HCT116 (cell line): ENCODE data around the gene MYRFL. TPM values are rescaled to one million over a fixed set of nuclear protein-coding genes. Genes with fewer than 3 reads are reported as not detected.

Source experiments
- ATAC-seq: fragments of 200-7000 bp; cut with Tn5 transposase; 2 replicates; pipeline ENCODE4 v1.9.1; 2020; ENCODE audit warnings: mild to moderate bottlenecking, moderate library complexity
- BruUV-seq: library from RNA; stranded (reverse); fragments of 400-500 nt; replicated peaks from 2 replicates; lab custom pipeline; 2021; lab: Mats Ljungman, UMichigan
- CTCF ChIA-PET: fragments of 300-600 bp; sonication (Branson Sonifier 250); formaldehyde crosslinking; loops from one replicate; lab custom pipeline; 2021; ENCODE audit warnings: antibody characterized with exemption; lab: Charles Lee
- POLR2A ChIA-PET: fragments of 300-600, 350-600 bp; sonication (Branson Sonifier 250); formaldehyde crosslinking; loops from one replicate; lab custom pipeline; 2021; ENCODE audit warnings: antibody characterized with exemption; lab: Charles Lee
- RAD21 ChIA-PET, 2 experiments: fragments of 300-600 bp; sonication (Branson Sonifier 250); formaldehyde crosslinking; loops; one replicate each; lab custom pipeline; 2023; ENCODE audit warnings: low total read pairs in 2 of 2; ENCODE audit not compliant: uncharacterized antibody in 2 of 2, unreplicated experiment in 2 of 2, low non-redundant PET in 1 of 2; lab: Charles Lee
- DNase-seq: peaks from one replicate; pipeline ENCODE4 v3.0.0-alpha.2; 2010; ENCODE audit warnings: low read depth, low spot score
- H2AFZ ChIP-seq: fragments of 200-600 bp; shearing (Covaris generic), sonication (generic); 2 replicates; pipeline ENCODE4 v1.6.1; 2017; ENCODE audit warnings: low read depth, mixed run types, mixed read lengths, antibody characterized with exemption, low read length; ENCODE audit not compliant: poor library complexity, severe bottlenecking
- H3K27ac ChIP-seq: 2 replicates; pipeline ENCODE4 v1.5.1; 2012; ENCODE audit warnings: low read depth, low read length
- H3K27me3 ChIP-seq: fragments of 200-600 bp; sonication (generic); 2 replicates; pipeline ENCODE4 v1.6.1; 2016; ENCODE audit warnings: mixed run types, low read length, mixed read lengths; ENCODE audit not compliant: insufficient read depth
- H3K36me3 ChIP-seq, 2 experiments: fragments of 200-500 bp in 1 of 2; fragments of 200-600 bp in 1 of 2; sonication (Bioruptor generic) in 1 of 2; sonication (generic) in 1 of 2; 2 replicates each; pipeline versions ENCODE4 v1.5.1 to v1.6.1; 2014 to 2016; ENCODE audit warnings: low read length in 2 of 2, inconsistent platforms in 1 of 2, mixed read lengths in 1 of 2, mixed run types in 1 of 2; ENCODE audit not compliant: insufficient read depth in 2 of 2, control insufficient read depth in 1 of 2
- H3K4me1 ChIP-seq, 2 experiments: fragments of 200-600 bp in 1 of 2; sonication (generic) in 1 of 2; 2 replicates each; pipeline versions ENCODE4 v1.5.1 to v1.6.1; 2012 to 2017; ENCODE audit warnings: low read length in 2 of 2, inconsistent platforms in 1 of 2, mild to moderate bottlenecking in 1 of 2, mixed read lengths in 1 of 2, mixed run types in 1 of 2, moderate library complexity in 1 of 2; ENCODE audit not compliant: insufficient read depth in 2 of 2, control insufficient read depth in 1 of 2
- H3K4me2 ChIP-seq: fragments of 200-600 bp; sonication (generic); 2 replicates; pipeline ENCODE4 v1.6.1; 2017; ENCODE audit warnings: mixed run types, low read length, mixed read lengths
- H3K4me3 ChIP-seq, 2 experiments: fragments of 200-600 bp in 1 of 2; sonication (generic) in 1 of 2; replicated peaks in 1 of 2; 2 replicates each; pipeline ENCODE4 v1.5.1; 2011 to 2016; ENCODE audit warnings: low read length in 2 of 2, control low read depth in 1 of 2, low read depth in 1 of 2, mild to moderate bottlenecking in 1 of 2, mixed read lengths in 1 of 2, mixed run types in 1 of 2
- H3K79me2 ChIP-seq: fragments of 200-600 bp; sonication (generic); 2 replicates; pipeline ENCODE4 v1.6.1; 2017; ENCODE audit warnings: mild to moderate bottlenecking, mixed run types, low read length, moderate library complexity, mixed read lengths; ENCODE audit not compliant: insufficient read depth
- H3K9ac ChIP-seq: fragments of 200-600 bp; sonication (generic); 2 replicates; pipeline ENCODE4 v1.6.1; 2016; ENCODE audit warnings: low read length, mixed read lengths
- H3K9me2 ChIP-seq: fragments of 200-600 bp; sonication (generic), shearing (Covaris generic); 2 replicates; pipeline ENCODE4 v1.6.1; 2017; ENCODE audit warnings: mixed run types, mild to moderate bottlenecking, moderate library complexity; ENCODE audit not compliant: insufficient read depth
- H3K9me3 ChIP-seq, 2 experiments: fragments of 200-500 bp in 1 of 2; fragments of 200-600 bp in 1 of 2; sonication (Bioruptor generic) in 1 of 2; sonication (generic) in 1 of 2; 2 replicates each; pipeline ENCODE4 v1.6.1; 2014 to 2017; ENCODE audit warnings: low read length in 2 of 2, mixed read lengths in 2 of 2, inconsistent platforms in 1 of 2, low read depth in 1 of 2, mild to moderate bottlenecking in 1 of 2, mixed run types in 1 of 2, moderate library complexity in 1 of 2; ENCODE audit not compliant: control insufficient read depth in 1 of 2, insufficient read depth in 1 of 2
- H4K20me1 ChIP-seq: fragments of 200-600 bp; sonication (generic), shearing (Covaris generic); 2 replicates; pipeline ENCODE4 v1.6.1; 2017; ENCODE audit warnings: mixed run types, mild to moderate bottlenecking, moderate library complexity; ENCODE audit not compliant: insufficient read depth
- CBX3 ChIP-seq: IDR thresholded peaks from 2 replicates; pipeline ENCODE4 v1.6.1; 2012; ENCODE audit warnings: low read depth
- EZH2 ChIP-seq: fragments of 200-600 bp; sonication (generic); IDR thresholded peaks from 2 replicates; pipeline ENCODE4 v1.6.1; 2017; ENCODE audit warnings: antibody characterized with exemption, mixed run types
- EZH2phosphoT487 ChIP-seq: fragments of 200-600 bp; IDR thresholded peaks from 2 replicates; pipeline ENCODE4 v1.6.1; 2018; ENCODE audit warnings: antibody characterized with exemption, borderline replicate concordance
- JUND ChIP-seq: IDR thresholded peaks from 2 replicates; pipeline ENCODE4 v1.6.1; 2012
- POLR2A ChIP-seq: IDR thresholded peaks from 2 replicates; pipeline ENCODE4 v1.7.0; 2011; ENCODE audit warnings: borderline replicate concordance; ENCODE audit not compliant: insufficient read depth, insufficient read length; ENCODE audit errors: extremely low read depth
- SRF ChIP-seq: IDR thresholded peaks from 2 replicates; pipeline ENCODE4 v1.6.1; 2012; ENCODE audit warnings: low read depth
- intact Hi-C: fragments of 100-400 bp; cut with micrococcal nuclease; formaldehyde crosslinking; loops from 2 replicates; pipeline ENCODE4 v1.10.0; 2022
- total RNA-seq: library from RNA; stranded (reverse); gene quantifications from one replicate; pipeline ENCODE4 v1.2.1, GENCODE V29; 2021; ENCODE audit not compliant: unreplicated experiment
- TF ChIP-seq, protein P1 (sequence below): IDR thresholded peaks from 2 replicates; pipeline ENCODE4 v1.6.1; 2011; ENCODE audit warnings: mild to moderate bottlenecking, low read length, moderate library complexity; ENCODE audit not compliant: insufficient replicate concordance; ENCODE audit errors: extremely low read depth

MYRFL gene
- total RNA-seq, 1 experiment from 2014 or later: 0.30 TPM

DNA sequence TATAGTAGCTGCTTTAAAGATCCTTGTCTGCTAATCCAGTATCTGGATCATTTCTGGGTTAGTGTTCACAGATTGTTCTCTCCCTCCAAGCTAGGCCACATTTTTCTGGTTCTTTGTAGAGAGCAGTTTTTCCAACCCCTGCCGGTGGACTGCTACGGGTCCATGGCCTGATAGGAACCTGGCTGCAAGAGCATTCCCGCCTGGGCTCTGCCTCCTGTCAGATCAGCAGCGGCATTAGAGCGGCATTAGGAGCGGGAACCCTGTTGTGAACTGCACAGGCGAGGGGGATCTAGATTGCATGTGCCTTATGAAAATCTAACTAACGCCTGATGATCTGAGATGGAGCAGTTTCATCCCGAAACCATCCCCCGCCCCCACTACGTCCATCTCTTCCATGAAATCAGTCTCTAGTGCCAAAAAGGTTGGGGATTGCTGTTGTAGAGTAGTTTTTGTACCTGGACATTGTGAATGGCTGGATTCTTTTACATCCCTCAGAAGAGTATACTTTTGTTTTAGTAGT is 50.4 kb downstream of the MYRFL start:
- TF ChIP-seq EZH2: no peak
- no peak for TF ChIP-seq EZH2phosphoT487
- TF ChIP-seq JUND: no peak
- no peak for TF ChIP-seq SRF
- TF ChIP-seq POLR2A: no peak
- TF ChIP-seq CBX3: no peak
- TF ChIP-seq, protein P1, sequence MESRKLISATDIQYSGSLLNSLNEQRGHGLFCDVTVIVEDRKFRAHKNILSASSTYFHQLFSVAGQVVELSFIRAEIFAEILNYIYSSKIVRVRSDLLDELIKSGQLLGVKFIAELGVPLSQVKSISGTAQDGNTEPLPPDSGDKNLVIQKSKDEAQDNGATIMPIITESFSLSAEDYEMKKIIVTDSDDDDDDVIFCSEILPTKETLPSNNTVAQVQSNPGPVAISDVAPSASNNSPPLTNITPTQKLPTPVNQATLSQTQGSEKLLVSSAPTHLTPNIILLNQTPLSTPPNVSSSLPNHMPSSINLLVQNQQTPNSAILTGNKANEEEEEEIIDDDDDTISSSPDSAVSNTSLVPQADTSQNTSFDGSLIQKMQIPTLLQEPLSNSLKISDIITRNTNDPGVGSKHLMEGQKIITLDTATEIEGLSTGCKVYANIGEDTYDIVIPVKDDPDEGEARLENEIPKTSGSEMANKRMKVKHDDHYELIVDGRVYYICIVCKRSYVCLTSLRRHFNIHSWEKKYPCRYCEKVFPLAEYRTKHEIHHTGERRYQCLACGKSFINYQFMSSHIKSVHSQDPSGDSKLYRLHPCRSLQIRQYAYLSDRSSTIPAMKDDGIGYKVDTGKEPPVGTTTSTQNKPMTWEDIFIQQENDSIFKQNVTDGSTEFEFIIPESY: no peak
- CTCF ChIA-PET: no interaction called here
- intact Hi-C loops: loop anchor here (5.0 to 10.0 kb wide), 4 partner anchors 93 to 1137 kb away; partner anchors contain the start of gene YEATS4

More for the DNA sequence above, 50.4 kb downstream of the MYRFL start:
- no peaks in the 10 kb centered on the region for H3K9me2 ChIP-seq
- ChIA-PET RAD21 (no interaction called here), POLR2A (no interaction called here)
- H3K79me2 ChIP-seq: no peaks in the 10 kb centered on the region
- H4K20me1 ChIP-seq: no peaks in the 10 kb centered on the region
- H3K9me3 ChIP-seq: no peaks in the 10 kb centered on the region
- H2AFZ ChIP-seq: no peak overlapping the region
- no peak overlapping the region for H3K4me2 ChIP-seq
- DNase-seq (no peak), ATAC-seq (no peak)
- no peaks in the 10 kb centered on the region for H3K36me3 ChIP-seq
- peaks cover 0 to 8% of the 10 kb centered on the region in 2 experiments; a peak in 2 of 4 replicates for H3K4me1 ChIP-seq
- no peak overlapping the region for H3K27ac ChIP-seq
- H3K4me3 ChIP-seq: no peak overlapping the region
- H3K27me3 ChIP-seq: no peaks in the 10 kb centered on the region
- no peak overlapping the region for H3K9ac ChIP-seq
- BruUV-seq: no TSS peak
